Fibroblast of mammary gland (primary cell): ENCODE measurements around the gene RGL4.
A peak's percentile ranks its signal among the peaks of the same experiment; 100 is the strongest.

Source experiments
- DNase-seq: peaks from one replicate; pipeline ENCODE4 v3.0.0-alpha.2; 2010; ENCODE audit warnings: low read depth
- H3K4me3 ChIP-seq: 2 replicates; pipeline ENCODE4 v1.5.1; 2011; ENCODE audit warnings: low read depth, mild to moderate bottlenecking, low read length, moderate library complexity; ENCODE audit not compliant: control insufficient read depth
- CTCF ChIP-seq: conservative IDR thresholded peaks from 2 replicates; pipeline ENCODE4 v1.5.1; 2011; ENCODE audit warnings: low read depth, low read length, inconsistent platforms; ENCODE audit not compliant: control insufficient read depth, insufficient read depth

The RGL4 gene

GRCh38 chr22:23683545-23683944 is 7.3 kb upstream of the RGL4 start:
- no peak for TF ChIP-seq CTCF
- no peak overlapping the region for H3K4me3 ChIP-seq
- no peak for DNase-seq

- TF ChIP-seq CTCF: no peak
- H3K4me3 ChIP-seq: no peak overlapping the region
- no peak for DNase-seq
These were observed 6.8 kb upstream of the RGL4 start for GRCh38 chr22:23684026-23684425.

- TF ChIP-seq CTCF: no peak
- DNase-seq: peak; percentile 46
- no peak overlapping the region for H3K4me3 ChIP-seq
These were observed 6.2 kb upstream of the RGL4 start for GRCh38 chr22:23684561-23685031.

GRCh38 chr22:23685205-23685784 is 5.5 kb upstream of the RGL4 start:
- DNase-seq: peak; percentile 47
- no peak for TF ChIP-seq CTCF
- no peak overlapping the region for H3K4me3 ChIP-seq

- no peak for DNase-seq
- H3K4me3 ChIP-seq: no peak overlapping the region
- TF ChIP-seq CTCF: no peak
These were observed 4.3 kb upstream of the RGL4 start for GRCh38 chr22:23686416-23687024.

GRCh38 chr22:23688121-23688520 is 2.7 kb upstream of the RGL4 start:
- no peak for DNase-seq
- H3K4me3 ChIP-seq: no peak overlapping the region
- no peak for TF ChIP-seq CTCF
